HEK293T (cell line): Measurements from ENCODE around the gene TRIM2.

Source experiments
- BHLHE40 ChIP-seq: fragments of 450-650 bp; IDR thresholded peaks from 2 replicates; pipeline ENCODE4 v1.6.1; 2016; ENCODE audit warnings: mild to moderate bottlenecking, moderate library complexity, borderline replicate concordance
- FOXM1 ChIP-seq: fragments of 450-650 bp; IDR thresholded peaks from 2 replicates; pipeline ENCODE4 v1.6.1; 2017; ENCODE audit warnings: mild to moderate bottlenecking, borderline replicate concordance
- TARDBP ChIP-seq: fragments of 450-650 bp; IDR thresholded peaks from 2 replicates; pipeline ENCODE4 v1.6.1; 2016

DNA sequence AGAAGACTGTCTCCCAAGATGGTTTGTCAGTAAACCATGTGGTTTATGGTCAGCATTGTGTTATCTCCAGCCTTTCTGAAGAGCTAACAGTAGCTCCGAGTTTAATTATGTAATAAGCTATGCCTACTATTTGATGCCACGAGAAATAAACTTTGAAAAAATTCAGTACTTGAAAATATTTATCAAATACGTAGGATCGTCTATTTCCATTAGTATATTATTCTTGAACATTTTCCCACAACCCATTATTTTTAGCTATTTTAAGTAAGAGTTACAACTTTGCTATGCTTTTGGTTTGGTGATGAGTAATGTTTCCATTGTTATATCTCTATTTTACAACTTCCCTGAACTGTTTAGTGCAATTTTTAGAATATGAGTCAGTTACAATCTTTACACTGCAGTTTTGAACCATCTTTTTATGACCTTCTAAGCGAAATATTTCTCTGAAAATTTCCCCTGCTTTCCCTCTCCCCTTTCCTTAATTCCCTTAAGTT, 44.5 kb upstream of the TRIM2 start:
- TF ChIP-seq TARDBP (no peak), FOXM1 (no peak), BHLHE40 (no peak)
